ENCODE results near the gene OOEP.

- TF ChIP-seq CTCF (conservative IDR thresholded peaks at IDR 0.05 in 1 of 2, IDR thresholded peaks at IDR 0.05 in 1 of 2; ENCODE audit: low read depth in 1 of 2, low read length in 2 of 2), result no peak
- no peak for TF ChIP-seq EZH2 (IDR thresholded peaks at IDR 0.05; ENCODE audit: low read length, missing control alignments)
Measured at GRCh38 chr6:73367761-73368355, 1.8 kb downstream of the OOEP start.
